BLaER1 treated with 17β-estradiol and CSF1 and Interleukin-3, amounts not matched to agents 10 nM and 100 nM (cell line): ENCODE data around the gene SLC47A1.

Experiments used
- H3K27ac ChIP-seq, 11 experiments: shearing (Covaris generic); formaldehyde crosslinking; 2 replicates each; pipeline ENCODE4 v1.8.1; 2022
- H3K27me3 ChIP-seq, 11 experiments: shearing (Covaris generic); formaldehyde crosslinking; 2 replicates each; pipeline ENCODE4 v1.8.1; 2022
- H3K36me3 ChIP-seq, 11 experiments: shearing (Covaris generic); formaldehyde crosslinking; 2 replicates each; pipeline ENCODE4 v1.8.1; 2022
- H3K4me1 ChIP-seq, 10 experiments: shearing (Covaris generic); formaldehyde crosslinking; 2 replicates each; pipeline ENCODE4 v1.8.1; 2022
- H3K4me2 ChIP-seq, 11 experiments: shearing (Covaris generic); formaldehyde crosslinking; 2 replicates each; pipeline ENCODE4 v1.8.1; 2022
- H3K4me3 ChIP-seq, 10 experiments: shearing (Covaris generic); formaldehyde crosslinking; 2 replicates each; pipeline ENCODE4 v1.8.1; 2022
- H3K9ac ChIP-seq, 11 experiments: shearing (Covaris generic); formaldehyde crosslinking; 2 replicates each; pipeline ENCODE4 v1.8.1; 2022
- H3K9me3 ChIP-seq, 11 experiments: shearing (Covaris generic); formaldehyde crosslinking; replicated peaks in 1 of 11; 2 replicates each; pipeline ENCODE4 v1.8.1; 2022
- H4K20me1 ChIP-seq, 11 experiments: shearing (Covaris generic); formaldehyde crosslinking; 2 replicates each; pipeline ENCODE4 v1.8.1; 2022
- Cebpa-rat ChIP-seq, 11 experiments: shearing (Covaris generic); IDR thresholded peaks; 2 replicates each; pipeline ENCODE4 v1.8.1; 2022

SLC47A1 gene

GRCh38 chr17:19533718-19534561 lies at the start of gene SLC47A1:
Gene SLC47A1, plus strand, starts transcription at chr17:19533854. Its CDS starts 86 bp downstream, at chr17:19533940.
- peak within 1 kb of the TSS; percentile 79 to 93 (median 89) for H3K4me2 ChIP-seq
- H3K4me1 ChIP-seq, result peaks cover 15 to 43% (median 29%) of the 10 kb centered on the region in 10 experiments
- peak within 1 kb of the TSS in 1 of 11 experiments; percentile 40; a peak in 1 of 22 replicates for H3K27ac ChIP-seq
- H3K36me3 ChIP-seq, result no peaks in the 10 kb centered on the region
- H4K20me1 ChIP-seq, result peaks cover 0 to 39% (median 12%) of the 10 kb centered on the region in 11 experiments; a peak in 13 of 22 replicates
- peak within 1 kb of the TSS in 3 of 11 experiments; percentile 3 to 54 (median 6); a peak in 4 of 22 replicates for H3K9ac ChIP-seq
- no peaks in the 10 kb centered on the region for H3K9me3 ChIP-seq
- no peak for TF ChIP-seq Cebpa-rat (IDR thresholded peaks at IDR 0.05)
- H3K4me3 ChIP-seq, result peak within 1 kb of the TSS; percentile 45 to 69 (median 53)
- H3K27me3 ChIP-seq, result peaks cover 60 to 73% (median 65%) of the 10 kb centered on the region in 11 experiments

DNA sequence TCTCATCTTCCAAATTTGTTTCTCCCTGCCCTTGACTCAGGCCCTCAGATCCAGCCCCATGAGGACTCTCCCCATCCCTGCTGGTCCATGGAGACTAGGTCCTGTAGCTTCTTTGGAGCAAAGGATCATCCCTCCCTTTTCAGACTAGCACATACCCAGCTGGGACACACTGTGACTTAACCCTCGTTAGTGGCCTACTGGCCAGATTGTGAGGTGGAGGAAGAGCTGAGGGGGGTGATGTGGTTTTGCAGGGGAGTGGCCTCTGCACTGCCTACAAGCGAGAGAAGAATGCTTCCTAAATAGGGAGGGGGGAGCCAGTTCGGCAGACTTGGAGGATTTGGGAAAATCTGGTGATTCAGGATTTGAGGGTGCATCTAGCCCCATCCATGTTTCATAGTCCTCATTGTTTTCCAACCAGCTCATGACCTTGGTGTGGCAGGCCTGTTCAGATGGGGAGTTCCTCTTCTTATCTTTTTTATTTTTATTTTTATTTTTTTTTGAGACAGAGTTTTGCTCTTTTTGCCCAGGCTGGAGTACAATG lies 47.8 kb upstream of the SLC47A1 start:
- no peaks in the 10 kb centered on the region for H3K27me3 ChIP-seq
- no peak overlapping the region for H3K9ac ChIP-seq
- H3K4me1 ChIP-seq, result peaks cover 0 to 8% (median 5%) of the 10 kb centered on the region in 10 experiments; a peak in 13 of 20 replicates
- H3K9me3 ChIP-seq, result no peaks in the 10 kb centered on the region
- no peaks in the 10 kb centered on the region for H4K20me1 ChIP-seq
- no peak for TF ChIP-seq Cebpa-rat (IDR thresholded peaks at IDR 0.05)
- no peak overlapping the region for H3K4me3 ChIP-seq
- H3K36me3 ChIP-seq, result no peaks in the 10 kb centered on the region
- no peak overlapping the region for H3K27ac ChIP-seq
- H3K4me2 ChIP-seq, result peak overlapping the region in 8 of 11 experiments; percentile 19 to 52 (median 28); a peak in 10 of 22 replicates

DNA sequence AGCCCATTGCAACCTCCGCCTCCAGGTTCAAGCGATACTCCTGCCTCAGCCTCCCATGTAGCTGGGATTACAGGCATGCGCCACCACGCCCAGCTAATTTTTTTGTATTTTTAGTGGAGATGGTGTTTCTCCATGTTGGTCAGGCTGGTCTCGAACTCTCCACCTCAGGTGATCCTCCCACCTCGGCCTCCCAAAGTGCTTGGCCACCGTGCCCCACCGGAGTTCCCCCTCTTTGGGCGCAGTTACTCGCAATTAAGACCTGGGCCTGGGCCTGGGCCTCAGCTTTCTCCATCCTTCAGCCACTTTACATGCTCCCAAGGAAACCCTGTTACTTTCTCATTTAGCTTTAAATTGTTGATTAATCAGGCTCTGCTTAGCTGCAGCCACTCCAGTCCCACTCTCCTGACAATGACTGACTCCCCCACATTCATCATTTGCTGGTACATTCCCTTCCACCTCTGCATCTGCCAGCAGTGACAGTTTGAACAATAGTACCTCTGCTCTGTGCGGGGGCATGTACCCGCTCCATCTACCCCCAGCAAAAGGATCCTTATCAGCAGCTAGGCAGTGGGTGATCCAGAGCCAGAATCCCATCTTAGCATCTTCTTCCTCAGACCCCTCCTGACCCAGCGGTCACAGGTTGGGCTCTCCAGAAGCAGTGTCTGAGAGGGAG lies 47.2 kb upstream of the SLC47A1 start:
- TF ChIP-seq Cebpa-rat (IDR thresholded peaks at IDR 0.05), result no peak

DNA sequence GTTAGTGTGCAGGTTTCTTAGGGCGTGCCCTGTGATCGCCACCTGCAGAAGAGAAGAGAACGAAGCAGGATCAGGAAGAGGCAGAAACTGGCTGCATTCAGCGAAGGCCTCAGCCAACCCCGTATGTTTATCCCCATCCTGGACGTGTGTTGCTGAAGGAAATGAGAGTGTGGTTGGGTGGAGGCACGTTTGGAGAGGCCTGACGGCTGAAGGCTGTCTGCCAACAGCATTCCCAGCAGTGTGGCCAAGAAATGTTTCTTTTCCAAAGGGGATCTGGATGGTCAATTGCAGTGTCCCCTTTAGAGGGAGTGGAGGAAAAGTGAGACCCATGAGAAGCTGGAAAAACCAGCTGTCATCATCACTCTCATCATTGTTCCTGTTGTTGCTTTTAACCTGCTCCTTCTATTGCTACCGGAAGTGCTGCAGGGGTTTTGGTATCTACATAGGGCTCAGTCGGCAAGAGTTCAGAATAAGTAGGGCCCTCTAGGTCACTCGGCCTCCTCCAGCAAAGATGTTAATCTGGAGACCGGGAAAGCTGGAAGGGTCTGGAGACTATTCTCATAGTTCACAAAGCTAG lies 46.5 kb upstream of the SLC47A1 start:
- no peaks in the 10 kb centered on the region for H3K9me3 ChIP-seq
- H3K9ac ChIP-seq, result no peak overlapping the region
- H3K4me3 ChIP-seq, result no peak overlapping the region
- no peaks in the 10 kb centered on the region for H4K20me1 ChIP-seq
- H3K4me1 ChIP-seq, result peaks cover 0 to 8% (median 5%) of the 10 kb centered on the region in 10 experiments; a peak in 13 of 20 replicates
- TF ChIP-seq Cebpa-rat (IDR thresholded peaks at IDR 0.05), result no peak
- H3K4me2 ChIP-seq, result no peak overlapping the region
- H3K27me3 ChIP-seq, result no peaks in the 10 kb centered on the region
- H3K27ac ChIP-seq, result no peak overlapping the region
- H3K36me3 ChIP-seq, result no peaks in the 10 kb centered on the region

More for the DNA sequence above, 47.2 kb upstream of the SLC47A1 start:
- peaks cover 0 to 8% (median 5%) of the 10 kb centered on the region in 10 experiments; a peak in 13 of 20 replicates for H3K4me1 ChIP-seq
- no peak overlapping the region for H3K27ac ChIP-seq
- no peak overlapping the region for H3K9ac ChIP-seq
- no peak overlapping the region for H3K4me2 ChIP-seq
- H3K36me3 ChIP-seq, result no peaks in the 10 kb centered on the region
- H3K9me3 ChIP-seq, result no peaks in the 10 kb centered on the region
- H3K4me3 ChIP-seq, result no peak overlapping the region
- no peaks in the 10 kb centered on the region for H3K27me3 ChIP-seq
- H4K20me1 ChIP-seq, result no peaks in the 10 kb centered on the region

GRCh38 chr17:19492141-19492540 lies 41.5 kb upstream of the SLC47A1 start:
- H3K36me3 ChIP-seq, result no peaks in the 10 kb centered on the region
- H3K27ac ChIP-seq, result no peak overlapping the region
- H3K4me1 ChIP-seq, result peaks cover 0 to 10% (median 8%) of the 10 kb centered on the region in 10 experiments; a peak in 10 of 20 replicates
- no peaks in the 10 kb centered on the region for H3K27me3 ChIP-seq
- H3K9ac ChIP-seq, result no peak overlapping the region
- H3K9me3 ChIP-seq, result no peaks in the 10 kb centered on the region
- H3K4me2 ChIP-seq, result no peak overlapping the region
- no peaks in the 10 kb centered on the region for H4K20me1 ChIP-seq
- H3K4me3 ChIP-seq, result no peak overlapping the region
- TF ChIP-seq Cebpa-rat (IDR thresholded peaks at IDR 0.05), result no peak

- Histone ChIP-seq H3K27me3 (no peaks in the 10 kb centered on the region), H3K9ac (no peak overlapping the region), H3K9me3 (no peaks in the 10 kb centered on the region), H3K4me2 (peak overlapping the region in 8 of 11 experiments; percentile 1 to 45 (median 32); a peak in 12 of 22 replicates), H3K27ac (no peak overlapping the region), H4K20me1 (no peaks in the 10 kb centered on the region), H3K4me3 (no peak overlapping the region), H3K36me3 (no peaks in the 10 kb centered on the region), H3K4me1 (peaks cover 0 to 10% (median 8%) of the 10 kb centered on the region in 10 experiments; a peak in 10 of 20 replicates)
- no peak for TF ChIP-seq Cebpa-rat (IDR thresholded peaks at IDR 0.05)
Measured at GRCh38 chr17:19494961-19495806, 38.5 kb upstream of the SLC47A1 start.

- Histone ChIP-seq H3K4me1 (peaks cover 0 to 10% (median 8%) of the 10 kb centered on the region in 10 experiments; a peak in 10 of 20 replicates), H3K27ac (no peak overlapping the region), H4K20me1 (no peaks in the 10 kb centered on the region; a peak in 1 of 22 replicates), H3K4me3 (no peak overlapping the region), H3K9ac (no peak overlapping the region), H3K4me2 (peak overlapping the region in 8 of 11 experiments; percentile 1 to 45 (median 32); a peak in 12 of 22 replicates), H3K9me3 (no peaks in the 10 kb centered on the region), H3K36me3 (no peaks in the 10 kb centered on the region), H3K27me3 (no peaks in the 10 kb centered on the region)
- no peak for TF ChIP-seq Cebpa-rat (IDR thresholded peaks at IDR 0.05)
Measured at GRCh38 chr17:19495828-19496528, 37.7 kb upstream of the SLC47A1 start.

- Histone ChIP-seq H3K4me2 (no peak overlapping the region), H3K4me1 (peaks cover 0 to 10% (median 8%) of the 10 kb centered on the region in 10 experiments; a peak in 10 of 20 replicates), H3K27ac (no peak overlapping the region), H3K4me3 (no peak overlapping the region), H3K36me3 (no peaks in the 10 kb centered on the region), H3K9me3 (no peaks in the 10 kb centered on the region), H4K20me1 (no peaks in the 10 kb centered on the region; a peak in 1 of 22 replicates), H3K27me3 (no peaks in the 10 kb centered on the region), H3K9ac (no peak overlapping the region)
- TF ChIP-seq Cebpa-rat (IDR thresholded peaks at IDR 0.05), result no peak
Measured at GRCh38 chr17:19497624-19498023, 36.0 kb upstream of the SLC47A1 start.
